ENCODE results near the gene BRD3.
"Not testable (repeated sequence)": the region's sequence is repeated elsewhere in the genome, so short reads cannot be mapped to it uniquely, and the experiment has no call there.

BRD3 gene

DNA sequence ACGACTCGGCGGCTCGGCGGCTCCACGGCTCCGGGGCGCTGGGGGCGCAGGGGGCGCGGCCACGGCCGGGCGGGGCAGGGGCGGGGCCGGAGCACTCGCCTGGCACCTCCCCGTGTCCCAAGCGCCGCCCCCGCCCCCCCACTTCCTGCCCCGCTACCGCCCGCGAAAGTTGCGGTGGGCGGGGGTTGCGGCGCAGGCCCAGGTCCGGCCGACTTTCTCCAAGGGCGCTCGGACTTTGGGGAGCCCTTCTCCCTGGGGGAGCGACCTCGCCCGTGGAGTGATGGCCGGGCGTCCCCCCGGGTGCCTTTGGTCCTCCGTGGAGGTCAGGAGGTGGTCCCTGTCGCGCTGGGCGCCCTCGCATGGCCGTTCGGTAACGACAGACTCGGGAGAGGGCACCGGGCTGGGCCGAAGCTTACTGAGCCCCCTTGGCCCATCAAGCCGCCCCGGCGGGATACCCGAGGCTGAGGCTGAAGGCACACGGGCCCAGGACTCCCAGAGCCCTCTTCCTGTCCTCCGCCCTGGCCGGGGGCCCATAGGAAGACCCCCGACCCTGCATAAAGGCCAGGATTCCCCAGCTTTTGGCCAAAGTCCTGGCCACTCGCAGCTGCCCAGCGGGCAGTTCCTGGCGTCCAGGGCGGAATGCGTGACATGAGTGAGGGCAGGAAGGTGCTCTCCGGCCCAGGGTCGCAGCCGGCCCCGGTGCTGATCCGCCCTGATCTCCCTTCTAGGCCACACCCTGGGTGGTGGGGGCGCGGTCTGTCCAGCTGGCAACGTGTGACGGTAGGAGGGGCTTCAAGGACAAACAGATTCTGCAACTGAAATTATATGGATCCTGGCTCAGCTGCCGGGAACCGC, 74.8 kb downstream of the BRD3 start:
- H3K4me3 ChIP-seq (ENCODE audit: low read depth, low read length) = peak overlapping the region; percentile 64
- TF ChIP-seq, protein P1, sequence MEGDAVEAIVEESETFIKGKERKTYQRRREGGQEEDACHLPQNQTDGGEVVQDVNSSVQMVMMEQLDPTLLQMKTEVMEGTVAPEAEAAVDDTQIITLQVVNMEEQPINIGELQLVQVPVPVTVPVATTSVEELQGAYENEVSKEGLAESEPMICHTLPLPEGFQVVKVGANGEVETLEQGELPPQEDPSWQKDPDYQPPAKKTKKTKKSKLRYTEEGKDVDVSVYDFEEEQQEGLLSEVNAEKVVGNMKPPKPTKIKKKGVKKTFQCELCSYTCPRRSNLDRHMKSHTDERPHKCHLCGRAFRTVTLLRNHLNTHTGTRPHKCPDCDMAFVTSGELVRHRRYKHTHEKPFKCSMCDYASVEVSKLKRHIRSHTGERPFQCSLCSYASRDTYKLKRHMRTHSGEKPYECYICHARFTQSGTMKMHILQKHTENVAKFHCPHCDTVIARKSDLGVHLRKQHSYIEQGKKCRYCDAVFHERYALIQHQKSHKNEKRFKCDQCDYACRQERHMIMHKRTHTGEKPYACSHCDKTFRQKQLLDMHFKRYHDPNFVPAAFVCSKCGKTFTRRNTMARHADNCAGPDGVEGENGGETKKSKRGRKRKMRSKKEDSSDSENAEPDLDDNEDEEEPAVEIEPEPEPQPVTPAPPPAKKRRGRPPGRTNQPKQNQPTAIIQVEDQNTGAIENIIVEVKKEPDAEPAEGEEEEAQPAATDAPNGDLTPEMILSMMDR (IDR thresholded peaks at IDR 0.05; ENCODE audit: borderline replicate concordance, insufficient read depth, low read depth, low read length) = peak; percentile 52

DNA sequence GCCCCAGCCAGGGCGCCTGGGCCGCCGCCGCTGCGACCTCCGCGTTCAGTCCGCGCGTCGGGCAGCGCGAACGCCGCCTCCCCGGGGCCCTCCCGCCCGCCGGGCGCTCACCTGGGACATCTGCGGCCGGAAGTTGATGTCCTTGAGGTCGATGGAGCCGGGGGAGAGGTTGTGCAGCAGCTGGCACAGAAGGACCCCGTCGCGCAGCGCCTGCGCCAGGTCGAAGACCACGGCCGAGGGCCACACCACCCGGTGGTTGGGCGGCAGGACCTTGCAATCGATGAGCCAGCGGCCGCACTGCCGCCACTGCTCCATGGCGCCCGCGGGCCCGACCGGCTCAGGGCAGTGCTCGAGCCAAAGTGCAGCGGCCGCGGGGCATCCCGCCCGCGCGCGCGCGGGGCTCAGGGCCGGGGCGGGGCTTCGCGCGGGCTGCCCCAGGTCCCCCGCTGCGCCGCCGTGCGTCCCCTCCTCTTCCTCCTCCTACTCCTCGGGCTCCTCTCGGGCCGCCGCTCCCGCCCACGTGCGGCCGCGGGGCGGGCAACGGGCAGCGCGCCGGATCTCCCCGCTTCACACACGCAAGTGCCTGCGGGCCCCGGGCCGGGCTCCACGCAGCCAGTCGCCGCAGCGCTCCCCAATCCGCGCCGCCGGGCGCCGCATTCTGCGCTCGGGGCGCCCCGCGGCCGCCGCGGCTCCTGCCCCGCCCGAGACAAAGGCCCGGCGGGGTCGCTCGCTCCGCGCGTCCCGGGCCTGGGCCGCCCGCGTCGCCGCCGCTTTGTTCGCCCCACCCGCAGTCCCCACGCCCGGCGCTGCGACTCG, 75.7 kb downstream of the BRD3 start, which contains the start of gene VAV2:
Gene VAV2, minus strand, starts transcription at position 361 of the 816 bp plus-strand sequence. Its CDS starts 46 bp downstream, at position 315.
- peak within 1 kb of the TSS; percentile 64 for H3K4me3 ChIP-seq (ENCODE audit: low read depth, low read length)
- TF ChIP-seq, protein P1 (IDR thresholded peaks at IDR 0.05; ENCODE audit: borderline replicate concordance, insufficient read depth, low read depth, low read length) = no peak

GRCh38 chr9:133991214-133991921, 76.5 kb downstream of the BRD3 start:
- peak overlapping the region; percentile 64 for H3K4me3 ChIP-seq (ENCODE audit: low read depth, low read length)
- TF ChIP-seq, protein P1 (IDR thresholded peaks at IDR 0.05; ENCODE audit: borderline replicate concordance, insufficient read depth, low read depth, low read length) = no peak

DNA sequence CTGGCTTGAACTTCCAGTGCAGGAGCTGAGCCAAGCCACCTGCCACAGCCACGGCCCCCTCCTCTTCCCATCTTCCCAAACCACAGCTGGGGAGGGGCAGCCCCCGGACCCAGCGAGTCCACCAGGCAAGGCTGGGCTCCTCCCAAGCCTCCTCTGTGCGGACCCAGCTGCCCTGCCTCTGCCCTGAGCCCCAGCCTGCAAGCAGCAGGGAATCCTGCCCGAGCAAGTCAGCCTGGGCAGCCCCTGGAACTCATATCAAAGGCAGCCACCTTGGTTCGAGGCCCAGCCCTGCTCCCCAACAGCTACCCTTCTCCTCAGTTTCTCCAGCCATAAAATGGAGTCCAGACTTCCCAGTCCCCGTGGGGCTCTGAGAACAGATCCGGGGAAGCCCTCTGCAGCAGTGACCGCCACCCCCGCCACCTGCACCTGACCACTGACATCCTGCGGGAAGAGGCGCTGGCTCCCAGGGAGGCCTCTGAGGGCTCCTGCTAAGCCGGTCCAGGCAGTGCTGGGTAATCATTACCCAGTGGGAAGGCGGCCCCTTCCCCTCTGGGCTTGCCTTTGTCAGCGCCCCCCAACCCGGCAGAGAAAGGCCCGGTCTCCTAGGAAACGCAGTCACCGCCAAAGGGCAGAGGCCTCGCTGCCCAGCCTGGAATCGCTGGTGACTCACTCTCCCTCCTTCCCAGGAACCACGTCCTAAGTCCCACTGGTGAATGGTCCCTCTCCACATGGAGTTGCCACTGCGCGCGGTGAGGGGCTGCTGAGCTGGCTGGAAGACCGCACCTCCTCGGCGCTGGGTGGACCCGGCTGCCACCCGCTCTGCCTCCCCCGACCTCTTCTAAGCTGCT, 77.2 kb downstream of the BRD3 start:
- TF ChIP-seq, protein P1 (IDR thresholded peaks at IDR 0.05; ENCODE audit: borderline replicate concordance, insufficient read depth, low read depth, low read length) = no peak
- peak overlapping the region; percentile 64 for H3K4me3 ChIP-seq (ENCODE audit: low read depth, low read length)

DNA sequence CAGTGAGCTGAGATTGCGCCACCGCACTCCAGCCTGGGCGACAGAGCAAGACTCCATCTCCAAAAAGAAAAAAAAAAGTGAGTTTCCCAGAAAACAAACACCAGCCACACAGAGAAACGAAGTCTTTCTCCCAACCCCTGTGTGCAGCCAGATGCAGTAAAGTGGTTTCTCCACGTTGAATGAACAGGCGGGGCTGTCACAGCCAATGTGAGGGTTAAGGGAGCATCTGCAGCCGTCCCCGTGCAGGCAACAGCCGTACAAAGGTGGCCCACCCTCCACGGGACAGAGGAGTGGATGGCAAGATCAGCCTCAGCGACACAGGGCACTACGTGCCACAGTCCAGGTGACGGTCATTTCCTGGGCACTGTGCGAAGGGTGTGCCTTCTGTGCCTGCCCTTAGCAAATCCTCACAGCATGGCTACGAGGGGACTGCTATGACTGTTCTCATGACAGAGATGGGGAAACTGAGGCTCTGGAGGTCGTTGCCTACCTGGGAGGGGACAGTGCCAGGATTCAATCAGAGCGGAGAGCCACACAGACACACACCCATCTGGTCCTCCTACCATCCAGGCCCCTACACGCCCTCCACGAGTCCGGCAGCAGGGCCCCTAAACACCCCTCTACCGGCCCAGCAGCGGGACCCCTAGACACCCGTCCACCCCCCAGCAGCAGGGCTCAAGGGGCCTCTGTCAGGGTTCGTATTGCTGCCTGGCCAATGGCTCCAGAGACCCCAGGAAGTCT, 78.0 kb downstream of the BRD3 start:
- peak overlapping the region; percentile 64 for H3K4me3 ChIP-seq (ENCODE audit: low read depth, low read length)
- TF ChIP-seq, protein P1 (IDR thresholded peaks at IDR 0.05; ENCODE audit: borderline replicate concordance, insufficient read depth, low read depth, low read length) = no peak

DNA sequence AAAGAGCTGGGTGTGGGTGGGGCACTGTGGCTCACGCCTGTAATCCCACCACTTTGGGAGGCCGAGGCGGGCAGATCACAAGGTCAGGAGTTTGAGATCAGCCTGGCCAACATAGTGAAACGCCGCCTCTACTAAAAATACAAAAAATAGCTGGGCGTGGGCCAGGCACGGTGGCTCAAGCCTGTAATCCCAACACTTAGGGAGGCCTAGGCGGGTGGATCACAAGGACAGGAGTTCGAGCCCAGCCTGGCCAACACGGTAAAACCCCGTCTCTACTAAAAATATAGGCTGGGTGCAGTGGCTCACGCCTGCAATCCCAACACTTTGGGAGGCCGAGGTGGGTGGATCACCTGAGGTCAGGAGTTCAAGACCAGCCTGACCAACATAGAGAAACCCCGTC, 79.1 kb downstream of the BRD3 start:
- not testable (repeated sequence) for H3K4me3 ChIP-seq (ENCODE audit: low read depth, low read length)

Data from GM12875 (cell line).